Liver (tissue), 3 donors: ENCODE data around the gene TOLLIP.
"Not testable (repeated sequence)": the region's sequence is repeated elsewhere in the genome, so short reads cannot be mapped to it uniquely, and the experiment has no call there.

Experiments
- GABPA ChIP-seq, 2 donors: IDR thresholded peaks in 1 of 2; conservative IDR thresholded peaks in 1 of 2; 2 replicates each; pipeline ENCODE4 v1.6.1; 2016; ENCODE audit warnings: antibody characterized with exemption in 2 of 2, mild to moderate bottlenecking in 1 of 2, moderate library complexity in 1 of 2
- RAD21 ChIP-seq, 2 donors: IDR thresholded peaks; 2 replicates each; pipeline ENCODE4 v1.6.1; 2016; ENCODE audit warnings: antibody characterized with exemption in 2 of 2, mild to moderate bottlenecking in 2 of 2
- SP1 ChIP-seq: IDR thresholded peaks from 2 replicates; pipeline ENCODE4 v1.6.1; 2018; ENCODE audit warnings: antibody characterized with exemption, mild to moderate bottlenecking
- TAF1 ChIP-seq: conservative IDR thresholded peaks from 2 replicates; pipeline ENCODE4 v1.6.1; 2016; ENCODE audit warnings: antibody characterized with exemption, mild to moderate bottlenecking
- YY1 ChIP-seq: IDR thresholded peaks from 2 replicates; pipeline ENCODE4 v1.6.1; 2016; ENCODE audit warnings: antibody characterized with exemption, mild to moderate bottlenecking
- TF ChIP-seq, protein P1 (sequence below): fragments of 150-350 bp; IDR thresholded peaks from 2 replicates; pipeline ENCODE4 v1.5.1; 2017; ENCODE audit warnings: improper control_type of control experiment, low read depth, low read length; ENCODE audit not compliant: missing input control
- TF ChIP-seq, protein P2 (sequence below): IDR thresholded peaks from 2 replicates; pipeline ENCODE4 v1.6.1; 2016; ENCODE audit warnings: antibody characterized with exemption, mild to moderate bottlenecking
- TF ChIP-seq, protein P3 (sequence below): IDR thresholded peaks from 2 replicates; pipeline ENCODE4 v1.6.1; 2016; ENCODE audit warnings: antibody characterized with exemption
- TF ChIP-seq, protein P4 (sequence below): IDR thresholded peaks from 2 replicates; pipeline ENCODE4 v1.6.1; 2016; ENCODE audit warnings: antibody characterized with exemption
- donor health status: healthy.
- donor health status: healthy.

DNA sequence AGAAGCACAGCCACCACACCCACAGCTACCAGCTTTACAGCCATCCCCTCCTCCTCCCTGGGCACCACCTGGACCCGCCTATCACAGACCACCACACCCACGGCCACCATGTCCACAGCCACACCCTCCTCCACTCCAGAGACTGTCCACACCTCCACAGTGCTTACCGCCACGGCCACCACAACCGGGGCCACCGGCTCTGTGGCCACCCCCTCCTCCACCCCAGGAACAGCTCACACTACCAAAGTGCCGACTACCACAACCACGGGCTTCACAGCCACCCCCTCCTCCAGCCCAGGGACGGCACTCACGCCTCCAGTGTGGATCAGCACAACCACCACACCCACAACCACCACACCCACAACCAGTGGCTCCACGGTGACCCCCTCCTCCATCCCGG, 59.0 kb downstream of the TOLLIP start:
- TF ChIP-seq, protein P1, sequence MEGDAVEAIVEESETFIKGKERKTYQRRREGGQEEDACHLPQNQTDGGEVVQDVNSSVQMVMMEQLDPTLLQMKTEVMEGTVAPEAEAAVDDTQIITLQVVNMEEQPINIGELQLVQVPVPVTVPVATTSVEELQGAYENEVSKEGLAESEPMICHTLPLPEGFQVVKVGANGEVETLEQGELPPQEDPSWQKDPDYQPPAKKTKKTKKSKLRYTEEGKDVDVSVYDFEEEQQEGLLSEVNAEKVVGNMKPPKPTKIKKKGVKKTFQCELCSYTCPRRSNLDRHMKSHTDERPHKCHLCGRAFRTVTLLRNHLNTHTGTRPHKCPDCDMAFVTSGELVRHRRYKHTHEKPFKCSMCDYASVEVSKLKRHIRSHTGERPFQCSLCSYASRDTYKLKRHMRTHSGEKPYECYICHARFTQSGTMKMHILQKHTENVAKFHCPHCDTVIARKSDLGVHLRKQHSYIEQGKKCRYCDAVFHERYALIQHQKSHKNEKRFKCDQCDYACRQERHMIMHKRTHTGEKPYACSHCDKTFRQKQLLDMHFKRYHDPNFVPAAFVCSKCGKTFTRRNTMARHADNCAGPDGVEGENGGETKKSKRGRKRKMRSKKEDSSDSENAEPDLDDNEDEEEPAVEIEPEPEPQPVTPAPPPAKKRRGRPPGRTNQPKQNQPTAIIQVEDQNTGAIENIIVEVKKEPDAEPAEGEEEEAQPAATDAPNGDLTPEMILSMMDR = not testable (repeated sequence)
- TF ChIP-seq GABPA (IDR thresholded peaks at IDR 0.05 in 1 of 2, conservative IDR thresholded peaks at IDR 0.05 in 1 of 2); TAF1; RAD21 (IDR thresholded peaks at IDR 0.05); YY1; SP1: not testable (repeated sequence)
- TF ChIP-seq, protein P2, sequence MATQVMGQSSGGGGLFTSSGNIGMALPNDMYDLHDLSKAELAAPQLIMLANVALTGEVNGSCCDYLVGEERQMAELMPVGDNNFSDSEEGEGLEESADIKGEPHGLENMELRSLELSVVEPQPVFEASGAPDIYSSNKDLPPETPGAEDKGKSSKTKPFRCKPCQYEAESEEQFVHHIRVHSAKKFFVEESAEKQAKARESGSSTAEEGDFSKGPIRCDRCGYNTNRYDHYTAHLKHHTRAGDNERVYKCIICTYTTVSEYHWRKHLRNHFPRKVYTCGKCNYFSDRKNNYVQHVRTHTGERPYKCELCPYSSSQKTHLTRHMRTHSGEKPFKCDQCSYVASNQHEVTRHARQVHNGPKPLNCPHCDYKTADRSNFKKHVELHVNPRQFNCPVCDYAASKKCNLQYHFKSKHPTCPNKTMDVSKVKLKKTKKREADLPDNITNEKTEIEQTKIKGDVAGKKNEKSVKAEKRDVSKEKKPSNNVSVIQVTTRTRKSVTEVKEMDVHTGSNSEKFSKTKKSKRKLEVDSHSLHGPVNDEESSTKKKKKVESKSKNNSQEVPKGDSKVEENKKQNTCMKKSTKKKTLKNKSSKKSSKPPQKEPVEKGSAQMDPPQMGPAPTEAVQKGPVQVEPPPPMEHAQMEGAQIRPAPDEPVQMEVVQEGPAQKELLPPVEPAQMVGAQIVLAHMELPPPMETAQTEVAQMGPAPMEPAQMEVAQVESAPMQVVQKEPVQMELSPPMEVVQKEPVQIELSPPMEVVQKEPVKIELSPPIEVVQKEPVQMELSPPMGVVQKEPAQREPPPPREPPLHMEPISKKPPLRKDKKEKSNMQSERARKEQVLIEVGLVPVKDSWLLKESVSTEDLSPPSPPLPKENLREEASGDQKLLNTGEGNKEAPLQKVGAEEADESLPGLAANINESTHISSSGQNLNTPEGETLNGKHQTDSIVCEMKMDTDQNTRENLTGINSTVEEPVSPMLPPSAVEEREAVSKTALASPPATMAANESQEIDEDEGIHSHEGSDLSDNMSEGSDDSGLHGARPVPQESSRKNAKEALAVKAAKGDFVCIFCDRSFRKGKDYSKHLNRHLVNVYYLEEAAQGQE = not testable (repeated sequence)
- TF ChIP-seq, protein P3, sequence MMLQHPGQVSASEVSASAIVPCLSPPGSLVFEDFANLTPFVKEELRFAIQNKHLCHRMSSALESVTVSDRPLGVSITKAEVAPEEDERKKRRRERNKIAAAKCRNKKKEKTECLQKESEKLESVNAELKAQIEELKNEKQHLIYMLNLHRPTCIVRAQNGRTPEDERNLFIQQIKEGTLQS = not testable (repeated sequence)
- TF ChIP-seq, protein P4, sequence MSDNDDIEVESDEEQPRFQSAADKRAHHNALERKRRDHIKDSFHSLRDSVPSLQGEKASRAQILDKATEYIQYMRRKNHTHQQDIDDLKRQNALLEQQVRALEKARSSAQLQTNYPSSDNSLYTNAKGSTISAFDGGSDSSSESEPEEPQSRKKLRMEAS = not testable (repeated sequence)
